HG02623 (cell line): ENCODE results near the gene TAOK3.
"Not testable (repeated sequence)": the region's sequence is repeated elsewhere in the genome, so short reads cannot be mapped to it uniquely, and the experiment has no call there.

ENCODE experiments used
- ATAC-seq: cut with Tn5 transposase; IDR thresholded peaks from one replicate; pipeline ENCODE4 v1.9.1; 2021; ENCODE audit warnings: moderate library complexity; ENCODE audit not compliant: unreplicated experiment

The TAOK3 gene

DNA sequence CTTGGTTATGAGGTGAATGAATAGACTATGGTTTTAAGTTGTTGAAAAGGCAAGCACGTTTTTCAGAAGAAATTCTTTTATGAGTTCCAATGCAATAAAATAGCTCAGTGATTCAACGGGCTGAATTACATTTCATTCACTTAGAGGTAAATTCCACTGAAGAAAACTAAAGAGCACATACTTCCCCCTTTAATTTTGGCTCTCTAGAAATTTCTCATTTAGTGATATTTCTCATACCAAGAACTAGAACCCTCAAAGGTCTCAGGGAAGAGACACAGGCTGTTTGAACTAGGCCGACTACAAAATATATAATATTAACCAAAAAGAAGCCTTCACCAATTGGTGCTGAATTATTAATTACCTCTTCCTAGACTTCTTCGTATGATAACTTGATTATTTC, 68.6 kb downstream of the TAOK3 start:
- ATAC-seq: no peak

- ATAC-seq: no peak
Measured at GRCh38 chr12:118302053-118302452, 70.7 kb downstream of the TAOK3 start.

DNA sequence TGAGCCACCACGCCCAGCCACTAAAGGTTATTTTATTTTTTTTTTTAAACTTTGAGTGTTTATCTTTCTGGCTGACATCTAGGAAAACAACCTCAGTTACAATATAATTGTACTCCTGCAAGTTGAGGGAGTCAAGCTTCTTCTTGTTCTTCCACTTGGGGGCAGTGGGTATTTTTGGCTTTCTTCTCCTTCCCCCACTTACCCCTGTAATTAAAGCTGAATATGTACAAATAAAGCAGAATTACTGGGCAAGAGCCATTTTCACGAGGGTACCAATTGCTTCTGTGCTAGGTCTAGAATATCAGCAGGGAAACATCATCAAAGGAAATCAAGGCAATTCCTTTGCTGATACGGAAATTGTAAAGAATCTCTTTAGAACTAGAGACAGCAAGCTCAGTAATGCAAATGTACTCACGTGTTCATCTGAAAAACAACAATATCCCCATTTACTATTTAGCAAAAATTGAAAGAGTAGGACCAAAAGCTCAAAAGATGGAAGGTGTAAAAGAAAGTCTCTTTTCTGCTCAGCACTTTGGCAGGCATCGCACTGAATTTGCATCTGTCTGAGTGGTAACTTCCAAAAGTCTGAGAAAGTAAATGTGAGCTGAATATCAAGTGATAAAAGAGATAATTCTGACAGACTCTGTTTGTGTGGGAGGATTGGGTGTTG, 72.8 kb downstream of the TAOK3 start:
- ATAC-seq: no peak

- no peak for ATAC-seq
Measured at GRCh38 chr12:118297284-118297683, 75.4 kb downstream of the TAOK3 start.

- ATAC-seq: no peak
Measured at GRCh38 chr12:118292836-118293235, 79.9 kb downstream of the TAOK3 start.

- no peak for ATAC-seq
Measured at GRCh38 chr12:118290130-118290529, 82.6 kb downstream of the TAOK3 start.

GRCh38 chr12:118288174-118288573, 84.5 kb downstream of the TAOK3 start:
- no peak for ATAC-seq

- ATAC-seq: no peak
Measured at GRCh38 chr12:118287728-118288127, 85.0 kb downstream of the TAOK3 start.

- no peak for ATAC-seq
Measured at GRCh38 chr12:118282767-118283166, 89.9 kb downstream of the TAOK3 start.

- ATAC-seq: not testable (repeated sequence)
Measured at GRCh38 chr12:118278288-118278687, 94.4 kb downstream of the TAOK3 start.

- ATAC-seq: no peak
Measured at GRCh38 chr12:118274066-118274465, 98.6 kb downstream of the TAOK3 start.

- no peak for ATAC-seq
Measured at GRCh38 chr12:118271770-118272417, 100.8 kb downstream of the TAOK3 start.

DNA sequence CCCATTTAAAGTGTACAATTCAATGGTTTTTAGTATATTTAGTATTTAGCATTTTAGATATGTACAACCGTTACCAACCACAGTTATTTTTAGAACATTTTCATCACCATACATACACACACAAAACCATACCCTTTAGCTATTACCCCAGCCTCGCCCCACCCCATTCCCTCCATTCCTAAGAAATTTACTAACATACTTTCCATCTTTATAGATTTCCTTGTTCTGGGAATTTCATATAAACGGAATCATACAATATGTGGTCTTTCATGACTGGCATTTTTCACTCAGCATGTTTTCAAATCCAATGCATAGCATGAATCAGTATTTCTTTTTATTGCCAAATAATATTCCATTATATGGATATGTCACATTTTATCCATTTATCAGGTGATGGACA, 101.5 kb downstream of the TAOK3 start:
- ATAC-seq: no peak

DNA sequence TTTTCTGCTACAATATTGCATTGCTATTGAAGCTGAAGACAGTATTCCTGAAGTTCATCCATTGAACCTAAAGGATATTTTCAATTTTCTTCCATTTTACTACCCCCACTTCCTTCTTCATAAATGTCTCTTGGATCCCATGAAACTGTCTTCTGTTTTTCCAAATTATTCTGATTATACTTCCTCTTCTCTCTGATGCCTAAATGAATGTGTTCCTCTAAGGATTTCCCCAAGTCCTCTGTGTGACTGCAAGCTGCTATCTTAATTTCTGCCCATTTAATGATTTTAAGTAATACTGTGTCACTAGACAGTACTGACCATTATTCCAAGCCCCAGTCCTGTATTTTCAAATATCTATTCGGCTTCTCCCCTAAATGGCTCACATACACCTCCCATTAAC, 102.9 kb downstream of the TAOK3 start:
- ATAC-seq: no peak

DNA sequence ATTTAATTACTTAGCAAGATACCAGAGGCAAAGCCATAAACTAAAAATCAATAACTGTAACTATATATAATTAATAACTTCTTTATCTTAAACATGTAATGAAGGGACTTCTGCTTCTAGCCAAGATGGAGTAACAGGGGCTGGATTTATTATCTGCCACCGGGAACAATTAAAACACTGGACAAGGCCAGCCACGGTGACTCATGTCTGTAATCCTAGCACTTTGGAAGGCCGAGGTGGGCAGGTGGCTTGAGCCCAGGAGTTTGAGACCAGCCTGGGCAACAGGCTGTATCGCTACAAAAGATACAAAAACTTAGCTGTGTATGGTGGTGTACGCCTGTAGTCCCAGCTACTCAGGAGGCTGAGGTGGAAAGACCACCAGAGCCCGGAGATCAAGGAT, 113.6 kb downstream of the TAOK3 start:
- no peak for ATAC-seq

- ATAC-seq: no peak
Measured at GRCh38 chr12:118256352-118256751, 116.4 kb downstream of the TAOK3 start.

GRCh38 chr12:118249547-118249946, 123.2 kb downstream of the TAOK3 start:
- ATAC-seq: no peak

GRCh38 chr12:118245886-118246285, 126.8 kb downstream of the TAOK3 start:
- ATAC-seq: not testable (repeated sequence)

DNA sequence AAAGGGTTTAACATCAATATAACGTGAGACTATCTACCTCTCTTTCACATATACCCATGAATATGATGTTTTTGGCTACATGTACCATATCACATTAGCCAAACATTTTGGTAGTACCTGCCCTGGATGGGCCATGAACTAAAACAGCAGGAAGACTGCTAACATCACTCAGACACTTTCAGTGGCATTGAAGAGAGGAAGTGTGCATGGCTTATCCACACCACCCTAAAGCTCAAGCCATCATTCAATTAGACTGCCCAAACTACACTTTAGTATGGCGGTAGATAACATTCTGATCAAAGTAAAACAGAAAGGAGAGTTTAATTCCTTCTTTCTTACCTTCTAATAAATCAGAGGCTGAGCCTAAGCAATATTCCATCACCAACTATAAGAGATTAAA, 133.8 kb downstream of the TAOK3 start:
- ATAC-seq: peak; percentile 47

GRCh38 chr12:118237908-118238307, 134.8 kb downstream of the TAOK3 start:
- ATAC-seq: no peak

DNA sequence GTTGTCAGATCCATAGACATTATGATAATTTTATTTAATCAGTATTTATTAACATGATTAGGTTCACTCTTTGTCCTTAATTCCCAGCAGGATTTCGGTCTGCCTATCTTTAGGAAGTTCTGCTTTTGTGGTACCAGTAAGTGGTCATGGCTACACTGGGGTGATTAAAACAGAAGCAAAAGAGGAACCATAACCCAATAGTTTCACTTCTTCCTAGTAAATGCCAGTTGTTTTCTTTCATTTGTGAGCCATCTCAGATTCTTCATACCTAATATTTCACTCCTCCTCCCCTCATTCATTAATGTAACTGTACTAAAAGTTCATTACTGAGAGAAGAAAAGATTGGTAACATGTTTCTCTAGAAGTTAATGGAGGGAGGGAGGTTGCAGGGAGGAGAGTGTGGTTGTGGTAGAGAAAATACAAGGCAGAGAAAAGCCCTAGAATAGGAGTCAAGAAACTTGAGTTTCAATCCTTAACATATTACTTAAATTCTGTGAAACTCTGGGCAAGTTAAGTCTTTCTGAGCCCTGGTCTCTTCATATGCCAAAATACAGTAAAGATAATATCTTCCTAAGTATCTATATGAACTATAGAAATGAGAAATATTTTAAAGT, 135.5 kb downstream of the TAOK3 start:
- ATAC-seq: peak; percentile 85

DNA sequence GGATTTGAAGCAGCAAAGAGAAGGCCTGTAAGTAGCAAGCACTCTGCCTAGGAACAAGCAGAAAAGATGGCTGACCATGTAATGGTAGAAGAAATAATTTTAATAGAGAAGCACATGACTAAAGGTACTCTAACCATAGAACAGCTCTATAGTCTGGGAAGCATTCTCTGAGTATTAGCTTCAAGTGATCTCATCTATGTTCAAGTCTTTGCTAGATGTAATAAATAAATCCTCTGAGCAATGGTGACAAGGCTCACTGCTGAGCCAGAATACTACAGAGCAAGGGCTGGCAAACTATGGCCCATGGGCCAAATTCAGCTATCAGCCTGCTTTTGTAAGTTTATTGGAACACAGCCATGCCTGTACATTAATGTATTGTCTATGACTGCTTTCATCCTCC, 152.0 kb downstream of the TAOK3 start:
- ATAC-seq: no peak
